ENCODE data around the gene UBE3A.

The UBE3A gene

GRCh38 chr15:25437777-25438600 lies 835 bp downstream of the UBE3A start:
- Histone ChIP-seq H3K9me3 (ENCODE audit: severe bottlenecking) (no peaks in the 10 kb centered on the region), H3K4me3 (ENCODE audit: low read depth, low read length) (peak overlapping the region; percentile 84), H3K27me3 (ENCODE audit: insufficient read depth, low read depth, severe bottlenecking) (no peaks in the 10 kb centered on the region), H3K27ac (peak overlapping the region; percentile 98), H3K36me3 (peaks cover 25% of the 10 kb centered on the region)
- TF ChIP-seq CTCF (IDR thresholded peaks at IDR 0.05; ENCODE audit: low read depth, low read length) = peak; percentile 42
- peak; percentile 59 for DNase-seq

GRCh38 chr15:25436707-25437106 lies 2.1 kb downstream of the UBE3A start:
- peaks cover 26% of the 10 kb centered on the region for H3K36me3 ChIP-seq

GRCh38 chr15:25435474-25436243 lies 3.2 kb downstream of the UBE3A start:
- no peaks in the 10 kb centered on the region for H3K27me3 ChIP-seq (ENCODE audit: insufficient read depth, low read depth, severe bottlenecking)
- no peak overlapping the region for H3K27ac ChIP-seq
- H3K4me3 ChIP-seq (ENCODE audit: low read depth, low read length) = no peak overlapping the region
- no peak for DNase-seq
- H3K9me3 ChIP-seq (ENCODE audit: severe bottlenecking) = no peaks in the 10 kb centered on the region
- peaks cover 30% of the 10 kb centered on the region for H3K36me3 ChIP-seq
- TF ChIP-seq CTCF (IDR thresholded peaks at IDR 0.05; ENCODE audit: low read depth, low read length) = no peak

More at GRCh38 chr15:25436707-25437106, 2.1 kb downstream of the UBE3A start:
- no peaks in the 10 kb centered on the region for H3K27me3 ChIP-seq (ENCODE audit: insufficient read depth, low read depth, severe bottlenecking)
- DNase-seq = no peak
- no peaks in the 10 kb centered on the region for H3K9me3 ChIP-seq (ENCODE audit: severe bottlenecking)
- H3K27ac ChIP-seq = no peak overlapping the region
- no peak overlapping the region; the same call in 1 of the 2 replicates for H3K4me3 ChIP-seq (ENCODE audit: low read depth, low read length)
- no peak for TF ChIP-seq CTCF (IDR thresholded peaks at IDR 0.05; ENCODE audit: low read depth, low read length)

GRCh38 chr15:25433118-25433865 lies 5.5 kb downstream of the UBE3A start:
- no peaks in the 10 kb centered on the region for H3K27me3 ChIP-seq (ENCODE audit: insufficient read depth, low read depth, severe bottlenecking)
- H3K36me3 ChIP-seq = peaks cover 25% of the 10 kb centered on the region

More at GRCh38 chr15:25433118-25433865, 5.5 kb downstream of the UBE3A start:
- Histone ChIP-seq H3K9me3 (ENCODE audit: severe bottlenecking) (no peaks in the 10 kb centered on the region), H3K4me3 (ENCODE audit: low read depth, low read length) (no peak overlapping the region), H3K27ac (no peak overlapping the region)
- no peak for DNase-seq
- TF ChIP-seq CTCF (IDR thresholded peaks at IDR 0.05; ENCODE audit: low read depth, low read length) = no peak

Data from WERI-Rb-1 (cell line).